Measurements from ENCODE around the gene PCDHGB1.

DNA sequence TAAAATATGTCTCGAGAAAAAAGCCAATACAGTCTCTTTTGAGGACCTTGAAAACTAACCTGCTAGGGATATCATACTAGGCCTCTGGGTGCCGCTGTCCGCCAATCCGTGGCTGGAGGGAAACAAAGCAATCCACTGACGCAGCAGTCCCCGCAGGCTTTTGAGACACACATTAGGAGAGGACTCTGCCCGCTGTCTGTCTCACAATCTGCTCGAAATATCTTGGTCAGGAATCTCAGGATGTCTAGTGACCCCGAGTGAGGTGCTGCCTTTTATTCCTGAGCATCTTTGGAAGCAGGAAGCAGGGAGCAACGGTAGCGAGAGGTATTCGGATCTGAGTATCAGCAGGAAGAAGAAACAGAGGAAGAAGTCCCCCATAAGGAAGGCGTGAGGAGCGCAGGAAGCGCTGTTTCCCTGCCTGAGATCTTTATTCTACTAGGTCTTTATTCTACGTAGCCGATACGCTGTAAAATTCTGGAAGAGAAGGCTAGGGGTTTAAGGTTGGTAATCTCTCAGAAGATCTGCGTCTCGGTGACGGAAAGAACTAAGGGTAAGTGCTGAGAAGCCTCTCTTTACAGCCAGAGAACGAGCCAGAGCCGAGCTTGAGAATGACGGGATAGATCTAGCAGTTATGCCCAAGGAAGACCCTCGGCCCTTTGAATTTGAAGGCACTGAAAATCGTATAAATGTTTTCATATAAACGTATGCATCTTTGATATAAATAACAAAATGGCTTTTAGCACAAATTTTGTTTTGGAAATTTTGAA is 23.6 kb upstream of the PCDHGB1 start:
- TF ChIP-seq CTCF (IDR thresholded peaks at IDR 0.05) (no peak), POLR2A (IDR thresholded peaks at IDR 0.05) (no peak)

All from breast epithelium (tissue), 3 donors.